Upper lobe of right lung (tissue), 1 donor: ENCODE results near the gene RAB26. TPM values are rescaled to one million over a fixed set of nuclear protein-coding genes. Genes with fewer than 3 reads are reported as not detected.
"Not testable (repeated sequence)": the region's sequence is repeated elsewhere in the genome, so short reads cannot be mapped to it uniquely, and the experiment has no call there.

Experiments used
- ATAC-seq: fragments of 200-7000 bp; cut with Tn5 transposase; one replicate; pipeline ENCODE4 v1.9.1; 2020; ENCODE audit warnings: mild to moderate bottlenecking, moderate library complexity
- DNase-seq: peaks from one replicate; pipeline ENCODE4 v3.0.0-alpha.2; 2020
- H3K27ac ChIP-seq: fragments of 200-600 bp; one replicate; pipeline ENCODE4 v1.8.0; 2022
- H3K27me3 ChIP-seq: fragments of 200-600 bp; one replicate; pipeline ENCODE4 v1.8.0; 2022; ENCODE audit warnings: mild to moderate bottlenecking
- H3K36me3 ChIP-seq: fragments of 200-600 bp; one replicate; pipeline ENCODE4 v1.8.0; 2022
- H3K4me1 ChIP-seq: fragments of 200-600 bp; one replicate; pipeline ENCODE4 v1.8.0; 2022
- H3K4me3 ChIP-seq: fragments of 200-600 bp; one replicate; pipeline ENCODE4 v1.8.0; 2022; ENCODE audit warnings: mild to moderate bottlenecking
- H3K9me3 ChIP-seq: fragments of 200-600 bp; one replicate; pipeline ENCODE4 v1.8.0; 2022
- CTCF ChIP-seq: fragments of 200-600 bp; IDR thresholded peaks from one replicate; pipeline ENCODE4 v1.8.0; 2022; ENCODE audit warnings: antibody characterized with exemption
- intact Hi-C: fragments of 100-400 bp; cut with DNase I; formaldehyde crosslinking; loops from one replicate; pipeline ENCODE4 v1.11.0; 2022
- long read RNA-seq: library from polyadenylated mRNA; unstranded; transcript quantifications from one replicate; pipeline ENCODE4 v2.0.0, GENCODE V29; 2021
- total RNA-seq: library from RNA; stranded (reverse); fragmentation: NEBNext Ultra II Directional; extraction: Animal tissue kit (Norgen Biotek cat#: 25700); gene quantifications from one replicate; pipeline ENCODE4 v1.2.1, GENCODE V29; 2021
- donor health status: DM: no; HTN: yes; CAD: no; lungs with severe emphysema.

Gene RAB26
- 0.67 TPM for total RNA-seq
- long read RNA-seq, partial matches to known transcripts = 0 of 15 reads
- long read RNA-seq, other reads (novel, unspliced or antisense) = 15 of 15 reads

GRCh38 chr16:2147981-2148671 lies at the start of gene RAB26:
TSS of gene RAB26 (plus strand) at chr16:2148625. CDS start at chr16:2148784, 159 bp downstream.
- Histone ChIP-seq H3K4me3 (peak within 1 kb of the TSS; percentile 48), H3K4me1 (peaks cover 45% of the 10 kb centered on the region), H3K27me3 (no peaks in the 10 kb centered on the region), H3K36me3 (peaks cover 17% of the 10 kb centered on the region), H3K27ac (peak within 1 kb of the TSS; percentile 9), H3K9me3 (no peaks in the 10 kb centered on the region)
- ATAC-seq (peak; percentile 84), DNase-seq (peak; percentile 93)
- intact Hi-C loops = no loop called here
- no peak for TF ChIP-seq CTCF

- H3K27me3 ChIP-seq, H3K4me3 ChIP-seq, H3K27ac ChIP-seq, DNase-seq, intact Hi-C loops, ATAC-seq, H3K9me3 ChIP-seq, H3K4me1 ChIP-seq: not testable (repeated sequence)
- peaks cover 32% of the 10 kb centered on the region for H3K36me3 ChIP-seq
Observed at GRCh38 chr16:2101581-2101980, 46.8 kb upstream of the RAB26 start.

GRCh38 chr16:2102471-2102870 lies 46.0 kb upstream of the RAB26 start:
- Histone ChIP-seq H3K9me3 (no peaks in the 10 kb centered on the region), H3K36me3 (peaks cover 28% of the 10 kb centered on the region)
- ATAC-seq = no peak

GRCh38 chr16:2104464-2104863 lies 44.0 kb upstream of the RAB26 start:
- H3K27ac ChIP-seq, H3K4me3 ChIP-seq, DNase-seq, H3K4me1 ChIP-seq, intact Hi-C loops, H3K27me3 ChIP-seq, H3K9me3 ChIP-seq: not testable (repeated sequence)
- H3K36me3 ChIP-seq = peaks cover 35% of the 10 kb centered on the region
- ATAC-seq = peak; percentile 59

More at GRCh38 chr16:2102471-2102870, 46.0 kb upstream of the RAB26 start:
- H3K4me3 ChIP-seq = no peak overlapping the region
- no peaks in the 10 kb centered on the region for H3K4me1 ChIP-seq
- no peaks in the 10 kb centered on the region for H3K27me3 ChIP-seq
- DNase-seq = no peak
- intact Hi-C loops = no loop called here
- TF ChIP-seq CTCF = no peak
- no peak overlapping the region for H3K27ac ChIP-seq

GRCh38 chr16:2105291-2105690 lies 43.1 kb upstream of the RAB26 start:
- peaks cover 27% of the 10 kb centered on the region for H3K36me3 ChIP-seq

GRCh38 chr16:2105769-2106168 lies 42.7 kb upstream of the RAB26 start:
- peaks cover 24% of the 10 kb centered on the region for H3K36me3 ChIP-seq
- ATAC-seq, H3K27ac ChIP-seq, H3K9me3 ChIP-seq, DNase-seq, H3K4me3 ChIP-seq, intact Hi-C loops, H3K4me1 ChIP-seq, H3K27me3 ChIP-seq: not testable (repeated sequence)

More at GRCh38 chr16:2105291-2105690, 43.1 kb upstream of the RAB26 start:
- H3K4me3 ChIP-seq, H3K27me3 ChIP-seq, intact Hi-C loops, H3K27ac ChIP-seq, DNase-seq, H3K4me1 ChIP-seq, ATAC-seq, H3K9me3 ChIP-seq: not testable (repeated sequence)

- H3K4me3 ChIP-seq, H3K9me3 ChIP-seq, H3K27me3 ChIP-seq, intact Hi-C loops, DNase-seq, H3K27ac ChIP-seq, H3K4me1 ChIP-seq, ATAC-seq: not testable (repeated sequence)
- peaks cover 24% of the 10 kb centered on the region for H3K36me3 ChIP-seq
Observed at GRCh38 chr16:2106211-2106610, 42.2 kb upstream of the RAB26 start.

- ATAC-seq = peak; percentile 5
- H3K4me3 ChIP-seq, H3K27me3 ChIP-seq, DNase-seq, H3K9me3 ChIP-seq, H3K27ac ChIP-seq, H3K4me1 ChIP-seq, intact Hi-C loops: not testable (repeated sequence)
- peaks cover 25% of the 10 kb centered on the region for H3K36me3 ChIP-seq
Observed at GRCh38 chr16:2107121-2107790, 41.2 kb upstream of the RAB26 start.

- peaks cover 29% of the 10 kb centered on the region for H3K36me3 ChIP-seq
- intact Hi-C loops, H3K4me1 ChIP-seq, ATAC-seq, DNase-seq, H3K9me3 ChIP-seq, H3K27me3 ChIP-seq, H3K4me3 ChIP-seq, H3K27ac ChIP-seq: not testable (repeated sequence)
Observed at GRCh38 chr16:2107791-2108125, 40.7 kb upstream of the RAB26 start.

- H3K27me3 ChIP-seq, intact Hi-C loops, H3K27ac ChIP-seq, DNase-seq, H3K4me3 ChIP-seq, H3K9me3 ChIP-seq, H3K4me1 ChIP-seq: not testable (repeated sequence)
- peaks cover 32% of the 10 kb centered on the region for H3K36me3 ChIP-seq
- ATAC-seq = peak; percentile 12
Observed at GRCh38 chr16:2108446-2109270, 39.8 kb upstream of the RAB26 start.

GRCh38 chr16:2109271-2109580 lies 39.2 kb upstream of the RAB26 start:
- H3K27me3 ChIP-seq, ATAC-seq, intact Hi-C loops, H3K9me3 ChIP-seq, DNase-seq, H3K4me3 ChIP-seq, H3K27ac ChIP-seq, H3K4me1 ChIP-seq: not testable (repeated sequence)
- H3K36me3 ChIP-seq = peaks cover 37% of the 10 kb centered on the region

- H3K9me3 ChIP-seq, H3K27me3 ChIP-seq, H3K27ac ChIP-seq, intact Hi-C loops, H3K4me1 ChIP-seq, H3K4me3 ChIP-seq, DNase-seq: not testable (repeated sequence)
- H3K36me3 ChIP-seq = peaks cover 39% of the 10 kb centered on the region
- ATAC-seq = peak; percentile 10
Observed at GRCh38 chr16:2109872-2110271, 38.6 kb upstream of the RAB26 start.
